GM20431 (cell line): Measurements from ENCODE around the gene ANKMY1.

ENCODE experiments used
- in situ Hi-C: fragments of 300-500 bp; cut with MseI, MboI; formaldehyde crosslinking; loops from one replicate; pipeline ENCODE4 v1.15.0; 2020; ENCODE audit warnings: low sequenced_read_pairs; ENCODE audit not compliant: unreplicated experiment

ANKMY1 gene

GRCh38 chr2:240455647-240456446 lies 101.9 kb downstream of the ANKMY1 start:
- in situ Hi-C loops: no loop called here

- in situ Hi-C loops: no loop called here
Observed at GRCh38 chr2:240455272-240455646, 102.5 kb downstream of the ANKMY1 start.

DNA sequence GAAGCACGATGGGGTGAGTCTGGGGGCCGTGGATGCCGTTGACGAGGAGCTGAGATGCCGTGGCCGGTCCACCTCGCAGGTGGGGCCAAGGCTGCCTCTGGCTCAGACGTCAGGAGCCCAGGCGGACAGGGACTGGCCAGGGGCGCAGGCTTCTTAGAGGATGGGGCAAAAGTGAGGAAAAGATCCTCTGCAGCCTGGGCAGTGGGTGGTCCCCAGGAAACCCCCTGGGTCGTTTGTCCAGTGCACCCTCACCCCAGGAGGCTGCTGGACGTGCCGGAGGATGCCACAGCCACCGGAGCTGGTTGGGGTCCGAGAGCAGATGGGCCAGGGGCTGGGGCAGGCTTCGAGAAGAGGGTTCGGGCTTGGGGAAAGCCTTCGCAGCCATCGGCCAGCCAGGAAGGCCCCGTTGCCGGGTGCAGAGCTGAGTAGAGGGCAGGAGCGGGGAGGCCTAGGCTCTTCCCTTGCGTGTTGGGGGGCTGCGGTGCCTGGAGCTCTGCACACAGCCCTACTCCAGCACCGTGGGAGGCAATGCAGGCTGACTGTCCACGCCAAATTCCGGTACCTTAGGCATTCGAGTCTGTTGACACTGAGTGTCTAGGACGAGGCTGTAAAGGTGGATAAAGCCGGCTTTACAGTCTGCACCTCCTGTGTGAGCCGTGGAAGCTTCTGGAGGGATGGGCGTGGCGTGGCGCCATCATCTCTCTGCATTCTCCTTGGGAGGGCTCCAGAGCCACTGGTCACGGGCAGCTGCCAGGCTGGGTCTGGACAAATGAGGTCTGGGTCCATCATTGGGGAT lies 103.5 kb downstream of the ANKMY1 start:
- in situ Hi-C loops: no loop called here

GRCh38 chr2:240453461-240454105 lies 104.2 kb downstream of the ANKMY1 start:
- in situ Hi-C loops: no loop called here

GRCh38 chr2:240452462-240453256 lies 105.1 kb downstream of the ANKMY1 start:
- in situ Hi-C loops: no loop called here

DNA sequence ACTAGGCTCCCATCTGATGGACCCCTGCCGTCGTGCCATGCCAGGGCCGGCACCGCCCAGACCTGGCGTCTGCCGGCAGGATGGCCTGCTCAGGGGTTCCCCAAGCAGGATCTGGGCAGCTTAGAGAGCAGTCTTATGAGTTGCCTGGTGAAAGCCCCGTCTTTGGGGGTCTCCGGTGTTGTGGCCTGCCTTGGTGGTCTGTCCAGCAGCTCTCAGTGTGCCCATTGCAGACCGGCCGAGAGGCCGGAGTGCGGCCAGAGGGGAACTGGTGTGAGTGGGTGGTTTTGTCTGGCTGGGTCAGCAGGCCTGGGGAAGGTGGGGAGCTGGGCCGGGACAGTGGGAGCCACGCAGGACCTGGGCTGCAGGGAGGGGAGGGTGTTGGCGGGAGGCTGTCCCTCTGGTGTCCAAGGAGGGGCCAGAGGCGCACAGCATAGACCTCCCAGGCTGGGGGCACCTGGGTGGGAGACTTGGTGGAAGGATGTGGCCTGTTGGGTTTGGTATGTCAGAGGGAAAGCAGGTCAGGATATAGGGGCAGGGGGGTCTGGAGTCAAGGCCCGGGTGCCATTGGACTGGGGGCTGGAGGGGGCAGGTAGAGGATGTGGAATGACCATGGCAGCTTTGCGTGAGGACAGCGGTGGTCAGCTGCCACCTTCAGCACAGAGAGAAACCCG lies 105.9 kb downstream of the ANKMY1 start:
- in situ Hi-C loops: no loop called here

DNA sequence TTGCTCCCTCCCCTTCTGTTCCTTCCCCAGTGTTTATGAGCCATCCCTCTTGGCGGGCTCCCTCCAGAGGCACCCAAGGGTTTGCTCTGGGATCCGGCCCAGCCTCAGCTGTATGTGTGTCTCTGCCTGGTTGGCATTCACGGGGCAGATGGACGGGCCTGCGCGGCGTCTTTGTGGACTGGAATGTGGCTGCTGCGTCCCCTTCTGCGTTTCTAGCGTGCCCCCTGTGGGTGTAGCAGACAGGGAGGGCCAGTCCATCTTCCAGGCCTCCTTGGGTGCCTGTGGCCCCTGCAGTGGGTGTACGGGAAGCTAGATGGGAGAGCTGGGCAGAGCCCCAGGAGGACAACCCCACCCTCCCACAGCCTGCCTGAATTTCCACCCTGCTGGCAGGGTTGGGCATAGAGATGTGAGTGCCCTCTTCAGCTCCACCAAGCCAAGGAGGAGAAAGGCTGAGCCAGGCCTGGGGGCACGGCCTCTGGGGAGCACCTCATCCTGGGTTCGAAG lies 106.6 kb downstream of the ANKMY1 start:
- in situ Hi-C loops: no loop called here

GRCh38 chr2:240450532-240451107 lies 107.2 kb downstream of the ANKMY1 start:
- in situ Hi-C loops: no loop called here

- in situ Hi-C loops: no loop called here
Observed at GRCh38 chr2:240449764-240450531, 107.8 kb downstream of the ANKMY1 start.

- in situ Hi-C loops: no loop called here
Observed at GRCh38 chr2:240448387-240449274, 109.2 kb downstream of the ANKMY1 start.

- in situ Hi-C loops: no loop called here
Observed at GRCh38 chr2:240447934-240448333, 109.9 kb downstream of the ANKMY1 start.

GRCh38 chr2:240447331-240447730 lies 110.5 kb downstream of the ANKMY1 start:
- in situ Hi-C loops: no loop called here

GRCh38 chr2:240446664-240447175 lies 111.1 kb downstream of the ANKMY1 start:
- in situ Hi-C loops: no loop called here

DNA sequence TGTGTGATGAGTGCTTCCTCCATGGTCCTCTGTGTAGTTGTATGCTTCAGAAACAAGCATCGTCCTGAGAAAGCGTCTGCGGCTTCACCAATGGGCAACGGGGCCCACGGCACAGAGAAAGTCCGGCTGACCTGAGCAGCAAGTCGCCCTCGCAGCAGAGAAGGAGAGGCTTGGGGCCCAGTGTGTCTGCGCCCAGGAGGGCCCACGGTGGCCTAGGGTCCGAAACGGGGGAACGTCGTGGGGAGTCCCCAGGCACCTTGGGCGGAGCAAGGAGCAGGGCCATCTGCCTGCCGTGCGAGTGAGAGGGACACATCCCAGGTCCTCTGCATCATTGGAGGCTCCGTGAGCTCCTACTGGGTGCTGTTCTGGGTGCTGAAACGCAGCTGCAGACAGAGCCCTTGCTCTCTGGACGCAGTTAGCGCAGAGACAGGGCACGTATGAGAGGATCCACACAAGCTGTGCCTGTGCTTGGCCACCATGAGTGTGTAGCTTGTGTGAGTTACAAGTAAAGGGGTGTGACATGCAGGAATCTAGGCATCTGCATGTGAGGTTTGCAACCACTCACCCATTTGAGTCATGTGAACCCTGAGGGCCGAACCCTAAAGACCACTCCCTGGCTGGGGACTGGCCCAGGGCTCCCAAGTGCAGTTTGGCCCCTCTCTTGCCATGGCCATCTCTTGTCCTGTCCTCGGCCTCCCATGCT lies 111.7 kb downstream of the ANKMY1 start:
- in situ Hi-C loops: no loop called here

DNA sequence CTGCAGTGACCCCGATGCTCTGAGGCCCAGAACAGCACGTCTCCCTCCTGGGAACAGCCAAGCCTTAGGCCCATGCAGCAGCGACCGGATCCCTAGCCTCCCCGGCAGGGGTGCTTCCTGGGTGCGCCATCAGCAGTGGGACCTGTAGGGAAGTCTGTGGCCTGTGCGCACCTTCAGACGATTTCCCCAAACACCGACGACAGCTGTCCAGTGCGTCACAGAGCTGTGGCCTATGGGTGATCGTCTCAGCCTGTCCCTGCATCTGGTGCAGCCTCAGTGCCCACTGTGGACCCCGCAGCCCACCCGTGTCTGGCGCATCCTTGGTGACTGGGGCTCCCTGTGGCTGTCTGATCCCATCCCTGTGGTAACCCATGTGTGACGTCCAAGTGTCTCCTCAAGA lies 113.3 kb downstream of the ANKMY1 start:
- in situ Hi-C loops: no loop called here

- in situ Hi-C loops: no loop called here
Observed at GRCh38 chr2:240443891-240444301, 113.9 kb downstream of the ANKMY1 start.
